Glutamatergic neuron (in vitro differentiated cells): Measurements from ENCODE around the gene ID2. TPM values are rescaled to one million over a fixed set of nuclear protein-coding genes. Genes with fewer than 3 reads are reported as not detected.

Experiments
- DNase-seq: peaks from one replicate; pipeline ENCODE4 v3.0.0; 2022
- H3K27ac Mint-ChIP-seq: one replicate; pipeline ENCODE4 v1.8.0; 2020; ENCODE audit warnings: mild to moderate bottlenecking, mixed read lengths, inconsistent platforms; ENCODE audit not compliant: unreplicated experiment
- H3K27me3 Mint-ChIP-seq: one replicate; pipeline ENCODE4 v1.8.0; 2020; ENCODE audit warnings: mild to moderate bottlenecking, moderate library complexity, mixed read lengths, inconsistent platforms; ENCODE audit not compliant: unreplicated experiment
- H3K36me3 Mint-ChIP-seq: one replicate; pipeline ENCODE4 v1.8.0; 2020; ENCODE audit warnings: mild to moderate bottlenecking, mixed read lengths, inconsistent platforms; ENCODE audit not compliant: unreplicated experiment
- H3K4me1 Mint-ChIP-seq: one replicate; pipeline ENCODE4 v1.8.0; 2020; ENCODE audit warnings: mild to moderate bottlenecking, low read depth, mixed read lengths, inconsistent platforms; ENCODE audit not compliant: unreplicated experiment
- H3K4me3 Mint-ChIP-seq: one replicate; pipeline ENCODE4 v1.8.0; 2020; ENCODE audit warnings: mild to moderate bottlenecking, mixed read lengths, inconsistent platforms; ENCODE audit not compliant: unreplicated experiment
- H3K9me3 Mint-ChIP-seq: one replicate; pipeline ENCODE4 v1.8.0; 2020; ENCODE audit warnings: mild to moderate bottlenecking, moderate library complexity, mixed read lengths, inconsistent platforms; ENCODE audit not compliant: unreplicated experiment
- total RNA-seq: library from RNA; stranded (reverse); fragmentation: NEBNext Ultra II Directional; extraction: Animal tissue kit (Norgen Biotek cat#: 25700); gene quantifications from one replicate; pipeline ENCODE4 v1.2.1, GENCODE V29; 2021; ENCODE audit not compliant: unreplicated experiment
- TF ChIP-seq, protein P1 (sequence below): fragments of 200-600 bp; sonication (generic); IDR thresholded peaks from one replicate; pipeline ENCODE4 v1.5.0; 2021; ENCODE audit not compliant: partially characterized antibody, unreplicated experiment

The ID2 gene
- total RNA-seq, 1 donor from 2014 or later = 13.2 TPM

DNA sequence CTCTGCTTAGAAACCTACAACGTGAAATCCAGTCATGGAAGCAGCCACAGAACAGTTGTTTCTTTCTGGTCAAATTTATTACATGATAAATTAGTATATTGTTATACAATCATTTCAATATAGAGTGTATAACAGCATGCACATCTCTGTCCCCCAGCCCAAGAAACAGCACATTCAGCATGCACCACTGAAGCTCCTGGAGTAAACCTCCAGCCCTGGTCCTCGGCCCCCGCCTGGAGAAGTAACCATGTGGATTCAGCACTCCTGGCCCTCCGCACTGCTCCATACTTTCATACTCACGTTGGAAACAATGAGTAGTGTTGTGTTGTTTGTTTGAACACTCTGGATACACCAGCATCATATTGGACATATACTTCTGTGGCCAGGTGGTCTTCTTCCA lies 15.3 kb upstream of the ID2 start:
- no peak for DNase-seq
- TF ChIP-seq, protein P1, sequence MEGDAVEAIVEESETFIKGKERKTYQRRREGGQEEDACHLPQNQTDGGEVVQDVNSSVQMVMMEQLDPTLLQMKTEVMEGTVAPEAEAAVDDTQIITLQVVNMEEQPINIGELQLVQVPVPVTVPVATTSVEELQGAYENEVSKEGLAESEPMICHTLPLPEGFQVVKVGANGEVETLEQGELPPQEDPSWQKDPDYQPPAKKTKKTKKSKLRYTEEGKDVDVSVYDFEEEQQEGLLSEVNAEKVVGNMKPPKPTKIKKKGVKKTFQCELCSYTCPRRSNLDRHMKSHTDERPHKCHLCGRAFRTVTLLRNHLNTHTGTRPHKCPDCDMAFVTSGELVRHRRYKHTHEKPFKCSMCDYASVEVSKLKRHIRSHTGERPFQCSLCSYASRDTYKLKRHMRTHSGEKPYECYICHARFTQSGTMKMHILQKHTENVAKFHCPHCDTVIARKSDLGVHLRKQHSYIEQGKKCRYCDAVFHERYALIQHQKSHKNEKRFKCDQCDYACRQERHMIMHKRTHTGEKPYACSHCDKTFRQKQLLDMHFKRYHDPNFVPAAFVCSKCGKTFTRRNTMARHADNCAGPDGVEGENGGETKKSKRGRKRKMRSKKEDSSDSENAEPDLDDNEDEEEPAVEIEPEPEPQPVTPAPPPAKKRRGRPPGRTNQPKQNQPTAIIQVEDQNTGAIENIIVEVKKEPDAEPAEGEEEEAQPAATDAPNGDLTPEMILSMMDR = no peak
- Mint-ChIP-seq H3K4me1 (peaks cover 8% of the 10 kb centered on the region), H3K27ac (no peak overlapping the region), H3K27me3 (no peaks in the 10 kb centered on the region), H3K36me3 (peaks cover 5% of the 10 kb centered on the region), H3K4me3 (no peak overlapping the region), H3K9me3 (peaks cover 5% of the 10 kb centered on the region)

DNA sequence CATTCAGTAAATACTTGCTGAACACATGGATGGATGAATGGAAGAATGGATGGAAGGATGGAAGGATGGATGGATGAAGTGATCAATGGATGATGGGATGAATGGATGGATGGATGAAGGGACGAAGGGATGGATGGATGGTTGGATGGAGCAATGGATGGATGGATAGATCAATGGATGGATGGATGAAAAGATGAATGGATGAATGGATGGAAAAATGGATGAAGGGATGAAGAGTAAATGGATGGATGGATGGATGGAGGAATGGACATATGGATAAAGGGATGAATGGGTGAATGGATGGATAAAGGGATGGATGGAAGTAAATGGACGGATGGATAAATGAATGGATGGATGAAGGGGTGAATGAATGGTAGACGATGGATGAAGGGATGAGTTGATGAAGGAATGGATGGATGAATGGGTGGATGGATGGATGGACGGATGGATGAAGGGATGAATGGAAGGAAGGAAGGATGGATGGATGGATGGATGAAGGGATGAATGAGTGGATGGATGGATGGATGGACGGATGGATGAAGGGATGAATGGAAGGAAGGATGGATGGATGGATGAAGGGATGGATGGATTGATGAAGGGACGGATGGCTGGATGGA lies 13.9 kb upstream of the ID2 start:
- TF ChIP-seq, protein P1 = no peak
- Mint-ChIP-seq H3K4me1 (peaks cover 2% of the 10 kb centered on the region), H3K27ac (no peak overlapping the region), H3K4me3 (no peak overlapping the region), H3K9me3 (peaks cover 2% of the 10 kb centered on the region), H3K36me3 (peaks cover 5% of the 10 kb centered on the region), H3K27me3 (no peaks in the 10 kb centered on the region)
- no peak for DNase-seq

DNA sequence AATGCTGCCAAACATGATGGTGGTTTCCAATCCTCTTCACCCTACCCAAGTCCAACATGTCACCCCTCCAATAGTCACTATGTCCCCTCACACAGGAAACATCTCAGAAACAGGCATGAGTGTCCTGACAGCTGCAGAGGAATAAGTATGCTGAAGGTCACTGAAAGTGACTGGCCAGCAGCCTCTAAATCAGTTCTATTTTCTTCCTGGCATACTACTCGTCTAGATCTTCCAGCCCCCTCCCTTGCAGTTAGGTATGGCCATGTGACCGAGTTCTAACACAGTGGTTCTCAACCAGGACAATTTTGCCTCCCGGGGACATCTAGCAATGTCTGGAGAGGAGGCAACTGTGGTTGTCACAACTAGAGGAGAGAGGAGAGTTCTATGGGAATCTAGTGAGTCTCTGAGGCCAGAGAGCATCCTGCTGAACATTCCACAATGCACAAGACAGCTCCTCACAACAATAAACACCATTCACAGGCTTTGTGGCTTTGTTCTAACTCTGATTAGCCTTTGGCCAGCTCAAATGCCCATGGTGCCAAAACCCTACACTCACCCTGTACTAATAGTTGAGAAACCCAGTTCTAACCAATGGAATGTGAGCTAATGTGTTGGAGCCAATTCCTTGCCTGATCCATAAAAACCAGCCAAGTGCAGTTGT lies 12.6 kb upstream of the ID2 start:
- DNase-seq = no peak
- TF ChIP-seq, protein P1 = no peak

DNA sequence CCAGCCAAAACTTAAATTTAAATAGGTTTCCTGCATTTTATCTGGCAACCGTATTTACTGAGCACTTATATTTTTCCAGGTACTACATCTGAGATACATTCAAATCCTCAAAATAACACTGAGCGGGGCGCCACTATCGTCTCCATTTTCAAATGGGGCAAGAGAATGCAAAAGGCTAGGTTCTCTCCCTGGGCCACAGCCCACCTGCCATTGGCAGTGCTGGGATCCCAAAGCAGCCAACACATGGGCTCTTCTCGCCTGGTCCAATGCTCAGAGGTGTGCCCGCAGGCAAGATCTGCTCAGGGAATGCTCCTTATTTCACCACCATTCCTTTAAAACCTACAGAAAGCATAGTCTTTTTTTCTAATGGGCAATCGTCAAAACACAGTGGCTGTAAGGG lies 11.3 kb upstream of the ID2 start:
- Mint-ChIP-seq H3K4me3 (no peak overlapping the region), H3K4me1 (no peaks in the 10 kb centered on the region), H3K27me3 (no peaks in the 10 kb centered on the region), H3K9me3 (peaks cover 3% of the 10 kb centered on the region), H3K36me3 (peaks cover 17% of the 10 kb centered on the region), H3K27ac (no peak overlapping the region)
- DNase-seq = no peak
- TF ChIP-seq, protein P1 = no peak

More for the DNA sequence above, 12.6 kb upstream of the ID2 start:
- no peak overlapping the region for H3K27ac Mint-ChIP-seq
- peaks cover 3% of the 10 kb centered on the region for H3K9me3 Mint-ChIP-seq
- peaks cover 10% of the 10 kb centered on the region for H3K36me3 Mint-ChIP-seq
- no peaks in the 10 kb centered on the region for H3K27me3 Mint-ChIP-seq
- H3K4me1 Mint-ChIP-seq = no peaks in the 10 kb centered on the region
- H3K4me3 Mint-ChIP-seq = no peak overlapping the region

DNA sequence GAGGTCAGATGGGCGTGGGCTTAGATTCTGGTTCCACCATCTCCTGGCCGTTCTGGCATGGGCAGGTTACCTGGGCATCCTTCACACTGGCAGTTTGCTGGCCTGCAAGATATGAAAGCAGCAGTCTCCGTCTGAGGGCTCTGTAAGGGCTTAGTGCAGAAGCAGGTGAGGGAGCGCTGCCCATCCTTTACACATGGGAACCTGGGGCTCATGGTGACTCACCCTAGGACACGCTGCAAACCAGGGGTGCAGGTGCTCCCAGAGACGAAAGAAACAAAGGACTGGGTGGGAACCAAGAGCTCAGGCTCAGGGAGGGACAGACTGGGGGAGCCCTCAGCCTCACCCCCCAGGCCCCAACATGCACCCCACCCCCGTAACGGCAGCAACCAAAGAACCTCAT lies 10.7 kb upstream of the ID2 start:
- Mint-ChIP-seq H3K27me3 (peaks cover 4% of the 10 kb centered on the region), H3K4me3 (no peak overlapping the region), H3K36me3 (peaks cover 20% of the 10 kb centered on the region), H3K27ac (no peak overlapping the region), H3K4me1 (no peaks in the 10 kb centered on the region), H3K9me3 (peaks cover 3% of the 10 kb centered on the region)
- no peak for DNase-seq
- TF ChIP-seq, protein P1 = no peak
